Osteoblast (primary cell): ENCODE measurements around the gene NT5E. TPM values are rescaled to one million over a fixed set of nuclear protein-coding genes. Genes with fewer than 3 reads are reported as not detected.
A peak's percentile ranks its signal among the peaks of the same experiment; 100 is the strongest.
"Not testable (repeated sequence)": the region's sequence is repeated elsewhere in the genome, so short reads cannot be mapped to it uniquely, and the experiment has no call there.

Experiments used
- DNase-seq: peaks from one replicate; pipeline ENCODE4 v3.0.0; 2011; ENCODE audit warnings: low spot score, mixed read lengths; ENCODE audit not compliant: insufficient read length; ENCODE audit errors: missing footprints
- H2AFZ ChIP-seq: 2 replicates; pipeline ENCODE4 v1.6.0; 2011; ENCODE audit warnings: mild to moderate bottlenecking, low read length
- H3K27ac ChIP-seq: 2 replicates; pipeline ENCODE4 v1.5.1; 2011; ENCODE audit warnings: mild to moderate bottlenecking, low read depth, low read length, moderate library complexity
- H3K27me3 ChIP-seq: 2 replicates; pipeline ENCODE4 v1.6.0; 2012; ENCODE audit warnings: mild to moderate bottlenecking, control low read depth, inconsistent platforms, low read length, moderate library complexity; ENCODE audit not compliant: insufficient read depth
- H3K36me3 ChIP-seq: 2 replicates; pipeline ENCODE4 v1.5.1; 2011; ENCODE audit warnings: mild to moderate bottlenecking, low read length, control low read depth, moderate library complexity; ENCODE audit not compliant: insufficient read depth
- H3K4me1 ChIP-seq: 2 replicates; pipeline ENCODE4 v1.5.1; 2011; ENCODE audit warnings: mild to moderate bottlenecking, low read length, control low read depth, moderate library complexity; ENCODE audit not compliant: insufficient read depth
- H3K4me2 ChIP-seq: 2 replicates; pipeline ENCODE4 v1.6.0; 2011; ENCODE audit warnings: mild to moderate bottlenecking, low read length; ENCODE audit not compliant: insufficient read depth
- H3K4me3 ChIP-seq: fragments of 200-600 bp; sonication (generic); 3 replicates; pipeline ENCODE4 v1.5.1; 2012; ENCODE audit warnings: mild to moderate bottlenecking, low read length, inconsistent platforms; ENCODE audit not compliant: insufficient read depth
- H3K79me2 ChIP-seq: 2 replicates; pipeline ENCODE4 v1.6.0; 2012; ENCODE audit warnings: mild to moderate bottlenecking, low read length, control low read depth, inconsistent platforms; ENCODE audit not compliant: insufficient read depth
- H3K9me3 ChIP-seq: 2 replicates; pipeline ENCODE4 v1.5.1; 2011; ENCODE audit warnings: low read depth, low read length, control low read depth
- H4K20me1 ChIP-seq: 2 replicates; pipeline ENCODE4 v1.6.0; 2012; ENCODE audit warnings: mild to moderate bottlenecking, low read length, control low read depth; ENCODE audit not compliant: insufficient read depth
- total RNA-seq: library from RNA; depleted of rRNA; stranded (reverse); fragments of >200 nt; gene quantifications from 2 replicates; pipeline ENCODE4 v1.2.3, GENCODE V29; 2012
- TF ChIP-seq, protein P1 (sequence below): IDR thresholded peaks from 2 replicates; pipeline ENCODE4 v1.5.1; 2011; ENCODE audit warnings: mild to moderate bottlenecking, low read depth, low read length, moderate library complexity; ENCODE audit errors: extremely low read depth

NT5E gene
- total RNA-seq, 1 donor = 219 TPM

GRCh38 chr6:85498596-85499258, 48.8 kb downstream of the NT5E start:
- Histone ChIP-seq H2AFZ (no peak overlapping the region), H3K4me1 (no peaks in the 10 kb centered on the region), H3K36me3 (peaks cover 16% of the 10 kb centered on the region), H3K27ac (no peak overlapping the region), H3K4me3 (no peak overlapping the region), H3K9me3 (no peaks in the 10 kb centered on the region), H4K20me1 (no peaks in the 10 kb centered on the region), H3K27me3 (no peaks in the 10 kb centered on the region), H3K4me2 (no peak overlapping the region), H3K79me2 (no peaks in the 10 kb centered on the region)
- DNase-seq = peak; percentile 11
- TF ChIP-seq, protein P1, sequence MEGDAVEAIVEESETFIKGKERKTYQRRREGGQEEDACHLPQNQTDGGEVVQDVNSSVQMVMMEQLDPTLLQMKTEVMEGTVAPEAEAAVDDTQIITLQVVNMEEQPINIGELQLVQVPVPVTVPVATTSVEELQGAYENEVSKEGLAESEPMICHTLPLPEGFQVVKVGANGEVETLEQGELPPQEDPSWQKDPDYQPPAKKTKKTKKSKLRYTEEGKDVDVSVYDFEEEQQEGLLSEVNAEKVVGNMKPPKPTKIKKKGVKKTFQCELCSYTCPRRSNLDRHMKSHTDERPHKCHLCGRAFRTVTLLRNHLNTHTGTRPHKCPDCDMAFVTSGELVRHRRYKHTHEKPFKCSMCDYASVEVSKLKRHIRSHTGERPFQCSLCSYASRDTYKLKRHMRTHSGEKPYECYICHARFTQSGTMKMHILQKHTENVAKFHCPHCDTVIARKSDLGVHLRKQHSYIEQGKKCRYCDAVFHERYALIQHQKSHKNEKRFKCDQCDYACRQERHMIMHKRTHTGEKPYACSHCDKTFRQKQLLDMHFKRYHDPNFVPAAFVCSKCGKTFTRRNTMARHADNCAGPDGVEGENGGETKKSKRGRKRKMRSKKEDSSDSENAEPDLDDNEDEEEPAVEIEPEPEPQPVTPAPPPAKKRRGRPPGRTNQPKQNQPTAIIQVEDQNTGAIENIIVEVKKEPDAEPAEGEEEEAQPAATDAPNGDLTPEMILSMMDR = no peak

- H3K27ac ChIP-seq = no peak overlapping the region
- H3K27me3 ChIP-seq = no peaks in the 10 kb centered on the region
- no peak overlapping the region for H3K4me2 ChIP-seq
- no peak overlapping the region for H3K4me3 ChIP-seq
- TF ChIP-seq, protein P1 = no peak
- no peaks in the 10 kb centered on the region for H3K4me1 ChIP-seq
- no peaks in the 10 kb centered on the region for H3K9me3 ChIP-seq
- H2AFZ ChIP-seq = no peak overlapping the region
- H4K20me1 ChIP-seq = no peaks in the 10 kb centered on the region
- no peaks in the 10 kb centered on the region for H3K79me2 ChIP-seq
- peaks cover 14% of the 10 kb centered on the region for H3K36me3 ChIP-seq
- DNase-seq = no peak
Measured at GRCh38 chr6:85506441-85507093, 56.7 kb downstream of the NT5E start.

DNA sequence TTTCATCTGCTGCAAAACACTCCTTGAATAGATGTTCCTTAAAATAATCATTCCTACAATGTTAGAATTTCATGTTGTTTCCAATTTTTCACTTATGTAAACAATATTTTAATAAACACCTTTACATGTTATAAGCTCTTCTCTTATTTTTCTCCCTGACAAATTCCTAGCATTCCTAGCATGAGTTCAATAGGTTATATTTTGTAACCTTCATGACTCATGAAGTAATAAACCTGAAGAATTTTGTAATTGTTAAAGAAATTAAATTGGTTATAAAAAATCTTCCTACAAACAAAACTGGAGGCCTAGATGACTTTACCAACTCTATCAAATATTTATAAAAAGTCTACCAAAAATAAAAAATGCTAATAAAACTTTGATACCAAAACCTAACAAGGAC, 66.3 kb downstream of the NT5E start:
- H3K79me2 ChIP-seq = no peaks in the 10 kb centered on the region
- H4K20me1 ChIP-seq = no peaks in the 10 kb centered on the region
- no peak overlapping the region for H3K4me2 ChIP-seq
- no peak overlapping the region for H3K4me3 ChIP-seq
- H3K36me3 ChIP-seq = peaks cover 34% of the 10 kb centered on the region
- no peak overlapping the region for H3K27ac ChIP-seq
- DNase-seq = peak; percentile 4
- TF ChIP-seq, protein P1 = no peak
- no peaks in the 10 kb centered on the region for H3K9me3 ChIP-seq
- no peak overlapping the region for H2AFZ ChIP-seq
- H3K4me1 ChIP-seq = peaks cover 3% of the 10 kb centered on the region
- H3K27me3 ChIP-seq = no peaks in the 10 kb centered on the region

- H3K79me2 ChIP-seq, H3K4me2 ChIP-seq, H3K9me3 ChIP-seq, H3K4me1 ChIP-seq, H2AFZ ChIP-seq, H3K4me3 ChIP-seq, DNase-seq, H4K20me1 ChIP-seq, H3K27me3 ChIP-seq, H3K27ac ChIP-seq: not testable (repeated sequence)
- H3K36me3 ChIP-seq = peaks cover 33% of the 10 kb centered on the region
Measured at GRCh38 chr6:85524281-85524680, 74.4 kb downstream of the NT5E start.
